SIG-M5 treated with dmso at 0.1 percent for 504 hours (cell line): ENCODE data around the gene TUBB8.
"Not testable (repeated sequence)": the region's sequence is repeated elsewhere in the genome, so short reads cannot be mapped to it uniquely, and the experiment has no call there.

ENCODE experiments used
- DNase-seq: peaks from one replicate; lab custom pipeline; 2025; ENCODE audit not compliant: unreplicated experiment; lab: John Stamatoyannopoulos, UW

TUBB8 gene

DNA sequence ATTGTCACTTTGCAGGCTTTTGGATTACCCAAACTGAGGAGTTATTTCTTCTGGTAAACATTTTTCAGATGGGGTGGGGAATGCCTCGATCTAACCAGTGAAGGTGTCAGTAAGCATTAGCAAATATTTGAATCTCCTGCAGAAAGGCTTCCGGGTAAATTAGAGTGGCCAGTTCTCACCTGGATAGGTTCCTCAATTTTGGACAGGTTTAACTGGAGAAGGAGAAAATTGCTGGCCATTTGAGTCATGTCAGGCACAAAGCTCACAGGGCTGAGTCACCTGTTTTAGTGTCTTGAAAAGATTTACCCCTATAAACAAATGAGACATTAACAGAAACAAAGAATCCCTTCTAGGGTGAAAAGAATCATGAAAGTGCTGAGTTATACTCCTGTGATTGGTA is 830 bp upstream of the TUBB8 start:
- DNase-seq = not testable (repeated sequence)

DNA sequence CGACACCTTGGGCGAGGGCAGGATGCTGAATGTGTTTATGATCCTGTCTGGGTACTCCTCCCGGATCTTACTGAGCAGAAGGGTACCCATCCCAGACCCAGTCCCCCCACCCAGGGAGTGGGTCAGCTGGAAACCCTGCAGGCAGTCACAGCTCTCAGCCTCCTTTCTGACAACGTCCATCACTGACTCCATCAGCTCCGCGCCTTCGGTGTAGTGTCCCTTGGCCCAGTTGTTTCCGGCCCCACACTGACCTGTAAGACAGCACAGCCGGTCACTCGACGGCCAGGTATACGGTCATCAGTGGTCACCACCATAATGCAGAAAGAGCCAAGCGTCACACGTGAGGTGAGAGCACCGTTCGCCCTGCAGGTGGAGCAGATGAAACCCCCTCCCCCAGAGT is 1.2 kb downstream of the TUBB8 start:
- not testable (repeated sequence) for DNase-seq

DNA sequence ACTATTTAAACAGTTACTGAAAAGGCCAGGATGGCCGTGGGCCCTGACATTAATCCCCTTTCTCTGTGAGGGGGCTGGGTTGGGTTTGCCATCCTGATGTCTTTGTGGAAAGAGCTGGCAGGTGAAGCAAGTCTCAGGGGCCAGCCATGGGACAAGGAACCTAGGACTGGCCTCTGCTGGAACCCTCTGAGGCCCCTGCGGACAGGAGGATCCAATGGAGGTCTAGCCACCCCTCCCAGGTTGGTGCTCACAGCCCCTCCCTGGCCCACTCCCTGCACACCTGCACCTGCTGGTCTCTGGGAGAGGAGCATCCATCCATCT is 35.8 kb downstream of the TUBB8 start:
- not testable (repeated sequence) for DNase-seq

DNA sequence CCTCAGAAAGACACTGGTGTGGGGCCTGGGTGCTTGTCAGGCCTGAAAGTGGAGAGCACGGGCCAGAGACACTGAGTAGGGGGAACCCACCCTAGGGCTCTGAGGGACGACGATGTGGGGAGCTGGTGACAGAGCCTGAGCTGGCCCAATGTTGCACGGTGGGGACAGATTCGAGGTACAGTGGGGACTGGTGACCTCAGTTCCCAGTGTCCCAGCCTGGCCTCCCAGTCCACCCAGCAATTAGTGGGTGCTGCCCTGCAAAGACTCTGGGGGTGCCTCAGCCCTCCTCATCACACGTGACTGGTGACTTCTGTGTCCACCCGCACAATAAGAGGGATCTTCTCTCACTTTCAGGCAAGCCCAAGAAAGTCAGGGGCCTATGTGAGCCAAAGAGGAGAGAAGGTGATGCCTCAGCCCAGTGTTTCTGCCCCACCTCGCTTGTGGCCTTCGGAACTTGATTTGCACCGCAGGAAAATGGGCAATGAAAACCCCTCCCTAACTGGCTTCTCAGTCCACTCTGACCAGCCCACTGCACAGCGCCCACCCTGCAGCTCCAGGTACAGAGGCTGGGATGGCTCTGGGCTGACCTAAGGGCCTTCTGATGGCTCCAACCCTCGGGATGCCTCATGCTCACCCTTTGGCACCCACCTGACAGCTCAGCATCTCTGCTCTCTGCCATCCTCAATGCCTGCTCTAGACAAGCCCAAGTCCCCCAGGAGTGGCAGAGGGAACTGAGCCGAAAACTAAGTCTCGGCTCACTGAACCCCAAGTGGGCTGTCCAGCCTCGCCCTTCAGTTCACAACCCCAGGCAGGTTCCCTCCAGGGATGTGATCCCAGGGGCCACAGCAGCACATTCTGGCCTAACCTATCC is 36.4 kb downstream of the TUBB8 start:
- not testable (repeated sequence) for DNase-seq

DNA sequence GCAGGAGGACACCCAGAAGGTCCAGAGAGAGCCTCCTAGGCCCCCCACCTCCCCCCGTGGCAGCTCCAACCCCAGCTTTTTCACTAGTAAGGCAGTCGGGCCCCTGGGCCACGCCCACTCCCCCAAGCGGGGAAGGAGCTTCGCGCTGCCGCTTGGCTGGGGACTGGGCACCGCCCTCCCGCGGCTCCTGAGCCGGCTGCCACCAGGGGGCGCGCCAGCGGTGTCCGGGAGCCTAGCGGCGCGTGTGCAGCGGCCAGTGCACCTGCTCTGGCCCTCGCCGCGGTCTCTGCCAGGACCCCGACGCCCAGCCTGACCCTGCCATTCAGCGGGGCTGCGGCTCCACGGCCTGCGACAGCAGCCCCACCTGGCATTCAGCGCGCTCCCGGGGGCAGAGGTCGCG is 37.8 kb downstream of the TUBB8 start:
- not testable (repeated sequence) for DNase-seq

DNA sequence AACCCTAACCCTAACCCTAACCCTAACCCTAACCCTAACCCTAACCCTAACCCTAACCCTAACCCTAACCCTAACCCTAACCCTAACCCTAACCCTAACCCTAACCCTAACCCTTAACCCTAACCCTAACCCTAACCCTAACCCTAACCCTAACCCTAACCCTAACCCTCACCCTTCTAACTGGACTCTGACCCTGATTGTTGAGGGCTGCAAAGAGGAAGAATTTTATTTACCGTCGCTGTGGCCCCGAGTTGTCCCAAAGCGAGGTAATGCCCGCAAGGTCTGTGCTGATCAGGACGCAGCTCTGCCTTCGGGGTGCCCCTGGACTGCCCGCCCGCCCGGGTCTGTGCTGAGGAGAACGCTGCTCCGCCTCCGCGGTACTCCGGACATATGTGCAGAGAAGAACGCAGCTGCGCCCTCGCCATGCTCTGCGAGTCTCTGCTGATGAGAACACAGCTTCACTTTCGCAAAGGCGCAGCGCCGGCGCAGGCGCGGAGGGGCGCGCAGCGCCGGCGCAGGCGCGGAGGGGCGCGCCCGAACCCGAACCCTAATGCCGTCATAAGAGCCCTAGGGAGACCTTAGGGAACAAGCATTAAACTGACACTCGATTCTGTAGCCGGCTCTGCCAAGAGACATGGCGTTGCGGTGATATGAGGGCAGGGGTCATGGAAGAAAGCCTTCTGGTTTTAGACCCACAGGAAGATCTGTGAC is 38.7 kb downstream of the TUBB8 start:
- DNase-seq = not testable (repeated sequence)
